ENCODE results near the gene PTPN2. TPM values are rescaled to one million over a fixed set of nuclear protein-coding genes. Genes with fewer than 3 reads are reported as not detected.

PTPN2 gene
- total RNA-seq, 2 donors from 2014 or later = 15.0 to 18.1 TPM

- intact Hi-C loops (cut with DNase I) = no loop called here
- ATAC-seq (peak; percentile 58 to 66), DNase-seq (no peak)
These were observed 44.4 kb downstream of the PTPN2 start for GRCh38 chr18:12839526-12840196.

DNA sequence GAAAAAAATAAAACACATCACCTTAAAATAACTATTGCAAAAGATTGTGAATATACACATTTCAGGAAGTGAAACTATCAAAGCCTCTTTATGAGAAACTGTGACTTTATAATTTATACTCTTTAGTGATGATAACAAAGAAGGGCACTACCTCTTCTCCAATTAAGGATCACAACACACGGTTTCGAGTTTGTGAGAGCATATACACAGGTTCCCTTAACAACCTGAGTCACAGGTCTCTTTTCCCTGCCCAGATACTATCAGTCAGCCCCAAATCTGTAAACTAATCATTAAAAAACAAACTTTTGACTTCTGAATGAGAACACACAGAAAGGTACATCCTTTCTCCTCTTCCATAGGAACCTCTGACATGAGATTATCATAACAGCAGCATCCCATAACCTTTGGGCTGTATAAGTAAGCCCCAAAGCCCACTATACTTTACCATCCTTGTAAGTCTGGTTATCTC lies 44.9 kb downstream of the PTPN2 start:
- intact Hi-C loops (cut with DNase I) = no loop called here
- ATAC-seq (peak in 1 of 2 donors; percentile 20), DNase-seq (no peak)

DNA sequence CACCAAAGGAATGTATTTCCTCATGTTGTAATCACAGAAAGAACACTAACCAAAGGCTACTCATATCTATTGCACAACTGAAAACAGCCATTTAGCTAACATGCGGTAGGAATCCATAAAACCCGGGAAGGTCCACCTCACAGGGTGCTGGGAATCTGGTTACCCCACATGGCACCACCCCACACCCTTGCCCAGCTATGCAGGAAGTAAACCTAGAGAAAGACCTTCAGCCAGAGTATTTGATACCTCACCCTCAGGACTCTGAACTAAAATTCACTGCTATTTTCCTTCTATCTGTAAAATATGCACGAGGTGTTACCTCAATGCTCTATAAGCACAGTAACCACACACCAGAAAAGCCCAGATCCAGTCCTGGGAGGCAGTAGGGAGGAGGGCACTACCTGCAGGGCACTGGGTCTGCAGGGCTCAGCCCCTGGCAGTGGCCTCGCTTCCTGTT lies 45.8 kb downstream of the PTPN2 start:
- ATAC-seq (peak; percentile 79 to 90), DNase-seq (peak; percentile 42)
- intact Hi-C loops (cut with DNase I) = no loop called here

- DNase-seq (no peak), ATAC-seq (no peak)
- intact Hi-C loops (cut with DNase I) = no loop called here
These were observed 46.3 kb downstream of the PTPN2 start for GRCh38 chr18:12837747-12838146.

DNA sequence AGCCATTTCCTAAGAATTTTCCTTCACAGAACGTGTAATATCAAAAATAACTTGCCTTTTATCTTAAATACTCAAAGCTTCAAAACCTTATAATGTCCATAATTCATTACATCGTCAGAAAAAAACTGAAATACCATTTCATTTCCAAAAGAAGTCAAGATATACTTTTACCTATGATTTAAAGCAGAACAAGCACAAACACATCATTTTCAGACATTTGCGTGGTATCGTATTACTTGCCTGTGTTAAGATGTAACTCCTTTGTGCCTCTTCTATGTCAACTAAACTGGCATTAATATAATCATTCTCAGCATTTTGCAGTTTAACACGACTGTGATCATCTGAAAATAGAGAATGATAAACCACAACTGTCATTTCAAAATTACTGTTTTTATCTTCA lies 47.5 kb downstream of the PTPN2 start:
- ATAC-seq (no peak), DNase-seq (no peak)
- intact Hi-C loops (cut with DNase I) = no loop called here

- DNase-seq = no peak
- intact Hi-C loops (cut with DNase I) = no loop called here
- no peak for ATAC-seq
These were observed 55.7 kb downstream of the PTPN2 start for GRCh38 chr18:12828116-12829051.

GRCh38 chr18:12827588-12827987 lies 56.4 kb downstream of the PTPN2 start:
- ATAC-seq (no peak), DNase-seq (no peak)
- intact Hi-C loops (cut with DNase I) = no loop called here

- DNase-seq = no peak
- intact Hi-C loops (cut with DNase I) = no loop called here
These were observed 58.8 kb downstream of the PTPN2 start for GRCh38 chr18:12825230-12825629.

DNA sequence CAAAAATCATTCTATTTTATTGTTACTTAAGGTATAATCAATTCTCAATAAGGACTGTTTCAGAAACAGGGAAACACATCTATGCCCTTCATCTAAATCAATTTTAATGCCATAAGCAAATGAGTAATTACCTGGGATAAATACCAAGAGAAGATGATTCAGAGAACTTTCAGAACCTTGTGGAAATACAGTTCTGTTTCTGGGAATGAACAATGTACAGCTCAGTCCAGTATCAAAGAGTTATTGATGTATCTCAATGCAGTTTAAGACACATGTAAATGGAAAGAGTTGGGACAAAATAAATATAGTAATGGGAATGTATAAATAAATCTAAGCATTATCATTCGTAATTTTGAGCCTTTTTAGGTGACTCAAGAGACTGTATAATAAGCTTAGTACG lies 60.1 kb downstream of the PTPN2 start:
- ATAC-seq (no peak), DNase-seq (no peak)
- intact Hi-C loops (cut with DNase I) = no loop called here

More at GRCh38 chr18:12825230-12825629, 58.8 kb downstream of the PTPN2 start:
- ATAC-seq = no peak

- ATAC-seq (no peak), DNase-seq (no peak)
- intact Hi-C loops (cut with DNase I) = no loop called here
These were observed 62.6 kb downstream of the PTPN2 start for GRCh38 chr18:12821408-12821807.

DNA sequence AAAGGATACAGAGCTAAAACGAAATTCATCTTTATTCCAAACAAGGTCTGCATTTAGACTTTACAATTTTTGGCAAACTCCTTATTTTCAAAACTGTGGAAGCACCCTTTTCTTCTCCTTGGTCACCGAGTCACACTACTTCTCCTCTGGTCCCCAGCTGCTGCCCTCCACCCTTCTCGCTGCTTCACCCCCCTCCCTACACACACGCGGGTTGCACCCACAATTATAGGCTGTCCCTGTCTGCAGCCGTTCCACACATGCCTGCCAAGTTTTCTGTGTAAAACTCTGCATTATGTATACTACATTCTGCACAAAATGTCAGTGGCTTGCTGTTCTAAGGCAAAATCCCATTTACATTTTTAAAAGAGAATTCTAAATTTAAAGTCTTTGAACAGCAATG lies 63.5 kb downstream of the PTPN2 start:
- ATAC-seq = no peak
- intact Hi-C loops (cut with DNase I) = no loop called here
- DNase-seq = no peak

- ATAC-seq (peak; percentile 22 to 74), DNase-seq (no peak)
- intact Hi-C loops (cut with DNase I) = no loop called here
These were observed 64.2 kb downstream of the PTPN2 start for GRCh38 chr18:12819841-12820240.

DNA sequence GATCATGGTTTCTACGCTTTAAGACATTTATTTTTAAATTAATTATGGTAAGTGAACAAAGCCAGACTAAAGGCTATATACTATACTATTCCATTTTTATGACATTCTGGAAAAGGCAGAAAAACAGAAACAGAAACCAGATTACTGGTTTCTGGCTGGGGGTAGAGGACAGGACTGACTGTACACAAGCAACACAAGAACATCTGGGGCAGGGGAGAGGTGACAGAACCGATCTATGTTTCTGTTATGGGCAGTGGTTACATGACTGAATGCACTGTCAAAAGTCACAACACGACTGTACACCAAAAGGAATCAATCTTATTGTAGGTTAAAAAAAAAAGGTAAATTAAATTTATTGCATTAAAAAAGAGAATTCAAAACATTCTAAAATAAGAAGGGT lies 64.7 kb downstream of the PTPN2 start:
- intact Hi-C loops (cut with DNase I) = no loop called here
- DNase-seq = no peak
- ATAC-seq = no peak

DNA sequence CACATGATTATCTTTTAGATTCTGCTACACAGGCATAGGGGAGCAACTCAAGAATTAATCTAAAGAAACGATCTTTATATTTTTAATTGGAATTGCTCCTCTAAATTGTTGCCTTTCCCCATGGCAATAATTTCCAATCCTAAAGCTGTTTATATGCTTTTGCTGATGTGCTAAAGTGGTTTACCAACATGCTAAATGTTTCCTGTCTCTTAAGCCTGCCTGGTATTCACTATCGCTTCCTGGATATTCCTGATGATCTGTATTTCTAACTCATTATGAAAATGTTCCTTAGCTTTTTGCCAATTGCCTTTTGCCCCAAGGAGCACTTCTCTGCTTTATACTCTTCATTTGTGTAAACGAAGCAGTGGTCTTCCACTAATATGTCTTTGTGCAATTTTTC lies 65.8 kb downstream of the PTPN2 start:
- DNase-seq (no peak), ATAC-seq (no peak)
- intact Hi-C loops (cut with DNase I) = no loop called here

GRCh38 chr18:12816451-12816850 lies 67.6 kb downstream of the PTPN2 start:
- intact Hi-C loops (cut with DNase I) = no loop called here
- ATAC-seq (no peak), DNase-seq (no peak)

GRCh38 chr18:12811191-12811950 lies 72.7 kb downstream of the PTPN2 start:
- no peak for DNase-seq
- ATAC-seq = no peak
- intact Hi-C loops (cut with DNase I) = no loop called here

GRCh38 chr18:12803069-12803936 lies 80.7 kb downstream of the PTPN2 start:
- intact Hi-C loops (cut with DNase I) = no loop called here
- no peak for ATAC-seq

DNA sequence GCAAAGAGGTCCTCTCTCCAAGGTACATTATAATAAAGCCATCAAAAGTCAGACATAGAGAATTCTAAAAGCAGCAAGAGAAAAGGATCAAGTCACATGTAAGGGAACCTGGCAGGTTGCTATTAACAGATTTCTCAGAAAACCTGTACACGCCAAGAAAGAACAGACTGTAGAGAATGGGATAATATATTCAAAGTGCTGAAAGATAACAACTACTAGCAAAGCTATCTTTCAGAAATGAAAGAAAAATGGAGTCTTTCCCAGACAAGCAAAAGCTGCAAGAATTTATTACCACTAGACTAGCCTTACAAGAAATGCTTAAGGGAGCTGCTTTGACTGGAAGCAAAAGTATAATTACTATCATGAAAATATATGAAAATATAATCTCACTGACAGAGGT lies 81.5 kb downstream of the PTPN2 start:
- intact Hi-C loops (cut with DNase I) = no loop called here
- ATAC-seq (no peak), DNase-seq (no peak)

More at GRCh38 chr18:12803069-12803936, 80.7 kb downstream of the PTPN2 start:
- no peak for DNase-seq

- ATAC-seq = no peak
- intact Hi-C loops (cut with DNase I) = no loop called here
These were observed 87.6 kb downstream of the PTPN2 start for GRCh38 chr18:12796448-12796847.

More at GRCh38 chr18:12796448-12796847, 87.6 kb downstream of the PTPN2 start:
- no peak for DNase-seq

Measured in left cardiac atrium (tissue), 4 donors.